ENCODE data around the gene CAPN6. TPM values are rescaled to one million over a fixed set of nuclear protein-coding genes. Genes with fewer than 3 reads are reported as not detected.

The CAPN6 gene
- total RNA-seq, 1 experiment from 2014 or later, result 0.10 TPM

GRCh38 chrX:111319451-111319850 lies 49.2 kb upstream of the CAPN6 start:
- Histone ChIP-seq H3K36me3 (ENCODE audit: control insufficient read depth in 1 of 2, insufficient read depth in 2 of 2, low read length in 2 of 2) (no peaks in the 10 kb centered on the region), H3K4me3 (replicated peaks in 1 of 2; ENCODE audit: low read depth in 1 of 2, low read length in 2 of 2) (no peak overlapping the region), H3K9me2 (ENCODE audit: insufficient read depth) (no peaks in the 10 kb centered on the region), H3K27me3 (ENCODE audit: insufficient read depth, low read length) (no peaks in the 10 kb centered on the region), H3K27ac (ENCODE audit: low read depth, low read length) (no peak overlapping the region), H3K9me3 (ENCODE audit: control insufficient read depth in 1 of 2, insufficient read depth in 1 of 2, low read depth in 1 of 2, low read length in 2 of 2) (no peaks in the 10 kb centered on the region), H3K79me2 (ENCODE audit: insufficient read depth, low read length) (no peaks in the 10 kb centered on the region), H4K20me1 (ENCODE audit: insufficient read depth) (no peaks in the 10 kb centered on the region), H3K9ac (ENCODE audit: low read length) (no peak overlapping the region), H2AFZ (ENCODE audit: low read depth, low read length, poor library complexity, severe bottlenecking) (no peak overlapping the region), H3K4me2 (ENCODE audit: low read length) (no peak overlapping the region), H3K4me1 (ENCODE audit: control insufficient read depth in 1 of 2, insufficient read depth in 2 of 2, low read length in 2 of 2) (no peaks in the 10 kb centered on the region)
- ChIA-PET POLR2A (no interaction called here), CTCF (no interaction called here), RAD21 (ENCODE audit: low non-redundant PET in 1 of 2, low total read pairs in 2 of 2, uncharacterized antibody in 2 of 2, unreplicated experiment in 2 of 2) (no interaction called here)
- DNase-seq (ENCODE audit: low read depth, low spot score) (no peak), ATAC-seq (no peak)
- intact Hi-C loops (cut with micrococcal nuclease), result no loop called here
- TF ChIP-seq REST (IDR thresholded peaks at IDR 0.05; ENCODE audit: low read depth) (no peak), ELF1 (IDR thresholded peaks at IDR 0.05; ENCODE audit: borderline replicate concordance, low read depth) (no peak), CEBPB (IDR thresholded peaks at IDR 0.05; ENCODE audit: low read depth) (no peak), FOSL1 (IDR thresholded peaks at IDR 0.05; ENCODE audit: low read depth) (no peak), ZNF274 (IDR thresholded peaks at IDR 0.05; ENCODE audit: low read depth, low read length) (no peak), TCF7L2 (IDR thresholded peaks at IDR 0.05; ENCODE audit: borderline replicate concordance, extremely low read depth, insufficient read depth, insufficient read length) (no peak)
- BruUV-seq (replicated peaks), result no TSS peak

- Histone ChIP-seq H3K4me3 (replicated peaks in 1 of 2; ENCODE audit: low read depth in 1 of 2, low read length in 2 of 2) (no peak overlapping the region), H3K9me2 (ENCODE audit: insufficient read depth) (no peaks in the 10 kb centered on the region), H3K9ac (ENCODE audit: low read length) (no peak overlapping the region), H3K4me2 (ENCODE audit: low read length) (no peak overlapping the region), H3K4me1 (ENCODE audit: control insufficient read depth in 1 of 2, insufficient read depth in 2 of 2, low read length in 2 of 2) (no peaks in the 10 kb centered on the region), H2AFZ (ENCODE audit: low read depth, low read length, poor library complexity, severe bottlenecking) (no peak overlapping the region), H3K27ac (ENCODE audit: low read depth, low read length) (no peak overlapping the region), H4K20me1 (ENCODE audit: insufficient read depth) (no peaks in the 10 kb centered on the region), H3K9me3 (ENCODE audit: control insufficient read depth in 1 of 2, insufficient read depth in 1 of 2, low read depth in 1 of 2, low read length in 2 of 2) (no peaks in the 10 kb centered on the region), H3K27me3 (ENCODE audit: insufficient read depth, low read length) (no peaks in the 10 kb centered on the region), H3K79me2 (ENCODE audit: insufficient read depth, low read length) (no peaks in the 10 kb centered on the region), H3K36me3 (ENCODE audit: control insufficient read depth in 1 of 2, insufficient read depth in 2 of 2, low read length in 2 of 2) (no peaks in the 10 kb centered on the region)
- ATAC-seq (no peak), DNase-seq (ENCODE audit: low read depth, low spot score) (no peak)
- POLR2A ChIA-PET, result no interaction called here
- CTCF ChIA-PET, result no interaction called here
- RAD21 ChIA-PET (ENCODE audit: low non-redundant PET in 1 of 2, low total read pairs in 2 of 2, uncharacterized antibody in 2 of 2, unreplicated experiment in 2 of 2), result no interaction called here
- intact Hi-C loops (cut with micrococcal nuclease), result no loop called here
- BruUV-seq (replicated peaks), result no TSS peak
- TF ChIP-seq REST (IDR thresholded peaks at IDR 0.05; ENCODE audit: low read depth) (no peak), SIN3A (IDR thresholded peaks at IDR 0.05; ENCODE audit: low read depth) (no peak), EGR1 (IDR thresholded peaks at IDR 0.05; ENCODE audit: low read depth) (no peak), POLR2A (IDR thresholded peaks at IDR 0.05; ENCODE audit: borderline replicate concordance, extremely low read depth, insufficient read depth, insufficient read length) (no peak), POLR2AphosphoS5 (IDR thresholded peaks at IDR 0.05; ENCODE audit: low read depth, low read length) (no peak), EZH2 (IDR thresholded peaks at IDR 0.05) (no peak), CEBPB (IDR thresholded peaks at IDR 0.05; ENCODE audit: low read depth) (no peak), EZH2phosphoT487 (IDR thresholded peaks at IDR 0.05; ENCODE audit: borderline replicate concordance) (no peak), ATF3 (IDR thresholded peaks at IDR 0.05) (no peak), CBX3 (IDR thresholded peaks at IDR 0.05; ENCODE audit: low read depth) (no peak), MAX (IDR thresholded peaks at IDR 0.05) (no peak)
Observed at GRCh38 chrX:111318901-111319300, 48.6 kb upstream of the CAPN6 start.
